GM21576 (cell line): ENCODE data around the gene FAM53A.

Experiments used
- ATAC-seq: cut with Tn5 transposase; IDR thresholded peaks from one replicate; pipeline ENCODE4 v1.9.1; 2021; ENCODE audit warnings: mild to moderate bottlenecking, moderate library complexity; ENCODE audit not compliant: unreplicated experiment

The FAM53A gene

DNA sequence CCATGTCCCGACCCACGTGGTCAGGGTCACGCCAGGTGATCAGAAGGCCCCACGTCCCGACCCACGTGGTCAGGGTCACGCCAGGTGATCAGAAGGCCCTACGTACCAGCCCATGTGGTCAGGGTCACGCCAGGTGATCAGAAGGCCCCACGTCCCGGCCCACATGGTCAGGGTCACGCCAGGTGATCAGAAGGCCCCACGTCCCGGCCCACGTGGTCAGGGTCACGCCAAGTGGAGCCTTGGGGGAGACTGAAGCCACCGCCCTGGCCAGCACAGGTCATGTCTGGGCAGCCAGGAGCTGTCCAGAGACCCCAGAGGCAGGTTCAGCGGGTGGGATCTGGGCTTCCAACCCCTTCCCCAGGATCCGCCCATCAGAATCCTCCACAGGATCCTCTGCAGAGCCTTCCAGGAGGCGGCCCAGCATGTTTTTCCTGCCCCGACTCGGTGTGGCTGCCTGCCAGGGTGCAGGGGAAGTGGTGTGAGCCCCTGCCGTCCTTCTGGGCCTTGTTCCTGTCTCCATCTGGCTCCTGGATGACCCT is 58.4 kb downstream of the FAM53A start:
- ATAC-seq, result no peak

DNA sequence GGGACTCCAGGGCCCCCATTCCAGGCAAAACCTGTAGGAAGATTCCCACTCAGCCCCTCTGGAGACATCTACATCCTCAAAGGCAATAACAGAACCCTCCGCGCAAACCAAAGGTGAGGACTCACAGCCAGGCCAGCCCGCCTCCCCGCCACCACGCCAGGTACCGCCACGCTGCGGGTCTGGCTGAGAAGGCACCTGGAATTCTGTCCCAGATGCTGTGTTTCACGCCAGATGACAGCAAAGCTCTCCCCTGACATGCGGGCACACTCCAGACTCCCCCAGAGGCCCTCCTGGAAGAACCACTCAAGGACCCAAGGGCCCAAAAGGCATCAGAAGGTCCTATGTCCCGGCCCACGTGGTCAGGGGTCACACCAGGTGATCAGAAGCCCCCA is 59.6 kb downstream of the FAM53A start:
- no peak for ATAC-seq

DNA sequence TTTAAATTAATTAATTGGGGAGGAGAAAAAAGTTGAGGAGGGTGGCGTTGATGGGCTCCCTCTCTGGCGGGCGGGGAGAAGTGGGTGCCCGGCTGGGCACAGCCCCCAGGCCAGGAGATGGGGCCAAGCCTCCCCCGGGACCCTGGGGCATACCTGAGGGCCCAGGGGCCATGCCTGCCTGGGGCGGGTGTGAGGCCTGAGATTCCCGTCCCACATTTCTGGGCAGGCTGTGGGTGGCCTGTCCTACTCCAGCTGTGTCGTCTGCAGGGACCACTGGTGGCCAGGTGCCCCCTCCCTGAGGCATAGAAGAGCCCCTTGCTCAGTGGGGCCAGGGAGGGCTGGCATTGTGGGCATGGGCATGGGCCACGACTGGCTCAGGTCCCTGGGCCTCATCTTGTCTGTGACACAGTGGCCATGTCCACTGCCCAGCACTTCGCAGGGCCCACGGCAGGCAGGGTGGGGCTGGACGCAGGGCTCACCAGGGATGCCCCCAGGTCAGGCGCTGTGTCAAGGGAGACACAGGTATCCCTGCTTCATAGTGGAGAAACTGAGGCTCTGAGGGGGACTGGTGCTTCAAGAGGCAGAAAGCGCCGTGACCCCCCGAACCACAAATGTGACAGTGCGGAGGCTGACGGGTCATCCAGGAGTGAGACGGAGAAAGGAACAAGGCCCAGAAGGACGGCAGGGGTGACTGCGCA is 60.1 kb downstream of the FAM53A start:
- no peak for ATAC-seq

DNA sequence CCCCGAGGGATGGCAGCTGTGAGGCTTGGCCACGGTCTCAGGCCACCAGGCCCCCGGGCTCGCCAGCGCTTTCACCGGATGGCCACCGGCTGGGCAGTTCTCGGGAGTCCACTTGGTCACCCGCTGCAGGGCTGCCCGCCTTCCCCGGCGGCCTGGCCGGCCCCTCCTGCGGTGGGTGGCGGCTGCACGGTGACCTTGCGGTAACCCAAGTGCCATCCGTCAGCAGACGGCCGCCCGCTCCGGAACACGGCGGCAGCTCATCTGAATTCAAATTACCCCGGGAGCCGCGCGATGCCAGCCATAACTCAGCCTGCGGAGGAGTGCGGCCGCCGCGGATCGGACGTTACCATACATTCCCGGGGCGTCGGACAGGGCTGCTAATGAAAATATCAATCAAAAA is 60.7 kb downstream of the FAM53A start:
- ATAC-seq, result no peak

DNA sequence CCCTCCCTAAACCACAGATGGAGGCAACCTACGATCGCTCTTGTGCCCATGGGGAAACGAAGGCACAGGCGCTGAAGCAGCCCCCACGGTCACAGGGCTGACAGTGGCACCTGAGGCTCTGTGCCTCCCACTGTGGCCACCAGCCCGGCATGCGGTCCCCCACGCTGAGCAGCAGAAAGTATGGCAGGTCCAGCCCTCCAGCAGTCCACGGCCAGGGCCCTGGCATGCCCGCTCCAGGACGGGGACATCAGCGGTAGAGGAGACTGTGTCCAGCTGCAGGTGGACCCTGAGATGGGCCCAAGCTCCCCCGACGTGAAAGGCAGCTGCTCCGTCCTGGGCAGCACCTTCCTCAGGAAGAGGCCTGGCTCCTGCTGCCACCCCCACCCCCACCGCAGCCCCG is 61.2 kb downstream of the FAM53A start:
- ATAC-seq, result no peak

DNA sequence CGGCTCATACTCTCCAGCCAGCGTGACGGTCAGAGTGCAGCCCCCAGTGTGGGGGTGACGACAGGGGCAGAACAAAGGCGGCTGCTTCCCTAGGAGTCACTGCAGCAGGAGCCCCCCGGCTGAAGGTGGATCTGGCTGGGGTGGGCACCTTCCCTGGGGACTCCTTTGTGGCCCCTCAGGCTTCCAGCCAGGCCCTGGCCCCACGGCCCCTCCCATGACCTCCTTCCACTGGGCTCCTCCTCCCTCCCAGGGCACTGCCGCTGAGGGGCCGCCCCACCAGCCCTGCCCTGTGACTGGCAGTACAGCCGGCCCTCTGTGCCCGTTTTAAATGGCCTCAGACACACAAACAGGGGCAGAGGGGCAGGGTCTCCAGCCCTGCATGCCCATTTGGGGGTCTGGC is 61.9 kb downstream of the FAM53A start:
- ATAC-seq, result no peak

DNA sequence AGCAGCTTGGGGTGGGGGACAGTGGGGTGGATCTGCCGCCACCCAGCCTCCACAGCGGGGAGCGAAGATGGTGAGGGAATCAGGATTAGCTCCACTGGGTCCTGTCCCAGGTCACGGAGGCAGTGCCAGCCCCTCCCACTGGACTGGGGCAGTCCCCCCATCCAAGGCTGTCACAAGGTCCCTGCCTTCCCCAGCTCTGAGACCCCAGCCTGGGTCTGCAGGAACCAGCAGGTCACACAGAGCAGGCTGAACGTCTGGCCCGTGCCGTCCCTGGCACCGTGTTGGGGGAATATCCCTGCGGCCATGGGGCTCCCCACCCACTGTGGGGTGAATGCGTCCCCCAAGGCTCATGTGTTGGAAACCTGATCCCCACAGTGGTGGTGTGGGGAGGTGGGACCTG is 62.6 kb downstream of the FAM53A start:
- no peak for ATAC-seq

DNA sequence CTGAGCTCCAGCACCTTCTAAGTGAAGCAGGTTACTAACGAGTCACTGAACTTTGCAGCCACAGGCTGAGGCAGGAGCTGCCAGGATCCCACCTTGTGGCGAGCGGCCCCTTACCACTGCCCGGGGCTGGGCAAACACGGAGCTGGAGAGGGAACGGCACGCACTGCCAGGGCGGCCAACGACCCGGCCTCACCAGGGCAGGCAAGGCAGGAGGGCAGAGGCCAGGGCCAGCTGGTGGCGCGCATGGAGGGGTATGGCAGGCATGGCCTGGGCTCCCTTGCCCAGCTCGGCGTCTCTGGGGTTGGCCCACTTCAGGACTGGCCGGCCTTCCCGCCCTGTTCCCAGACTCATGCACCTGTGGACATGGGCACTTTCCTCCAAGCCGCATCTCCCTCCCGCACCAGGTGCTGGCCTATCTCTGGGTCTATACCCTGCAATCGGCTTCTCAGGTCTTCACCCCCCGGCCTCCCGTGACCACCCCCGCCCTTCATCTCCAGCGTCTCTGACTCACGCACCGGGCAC is 64.9 kb downstream of the FAM53A start:
- ATAC-seq, result no peak

DNA sequence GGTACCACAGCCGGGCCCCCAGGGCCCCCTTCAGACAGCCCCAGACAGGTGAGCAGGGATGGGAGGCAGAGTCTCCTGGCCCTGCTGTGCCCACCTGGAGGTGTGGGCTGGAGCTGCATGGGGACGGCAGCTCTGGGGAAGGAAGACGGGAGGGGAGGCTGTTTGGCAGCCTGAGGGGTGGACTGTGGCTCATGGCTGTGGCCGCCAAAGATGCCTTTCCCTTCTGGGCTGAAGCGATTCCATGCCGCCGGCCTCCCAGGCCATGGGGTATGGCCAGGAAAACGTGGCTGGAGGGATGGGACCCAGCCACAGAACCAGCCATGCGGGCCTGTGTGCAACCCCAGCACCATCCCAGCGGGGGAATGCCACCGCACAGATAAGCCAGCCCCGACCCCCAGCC is 65.7 kb downstream of the FAM53A start:
- ATAC-seq, result no peak

DNA sequence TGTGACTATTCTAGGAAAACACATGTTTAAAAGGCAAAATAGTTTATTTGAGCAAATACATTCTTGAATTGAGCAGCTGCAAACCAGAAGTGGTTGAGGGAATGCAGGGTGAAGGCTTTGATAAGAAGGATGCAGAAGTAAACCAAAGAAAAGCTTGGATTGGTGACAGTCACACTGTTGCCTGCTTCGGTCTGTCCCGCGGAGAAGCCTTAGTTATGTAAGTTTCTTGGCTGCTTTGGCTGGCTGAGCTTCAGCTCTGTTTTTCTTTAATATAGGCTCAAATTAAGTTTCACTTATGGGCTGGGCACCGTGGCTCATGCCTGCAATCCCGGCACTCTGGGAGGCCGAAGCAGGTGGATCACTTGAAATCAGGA is 67.6 kb downstream of the FAM53A start:
- no peak for ATAC-seq

DNA sequence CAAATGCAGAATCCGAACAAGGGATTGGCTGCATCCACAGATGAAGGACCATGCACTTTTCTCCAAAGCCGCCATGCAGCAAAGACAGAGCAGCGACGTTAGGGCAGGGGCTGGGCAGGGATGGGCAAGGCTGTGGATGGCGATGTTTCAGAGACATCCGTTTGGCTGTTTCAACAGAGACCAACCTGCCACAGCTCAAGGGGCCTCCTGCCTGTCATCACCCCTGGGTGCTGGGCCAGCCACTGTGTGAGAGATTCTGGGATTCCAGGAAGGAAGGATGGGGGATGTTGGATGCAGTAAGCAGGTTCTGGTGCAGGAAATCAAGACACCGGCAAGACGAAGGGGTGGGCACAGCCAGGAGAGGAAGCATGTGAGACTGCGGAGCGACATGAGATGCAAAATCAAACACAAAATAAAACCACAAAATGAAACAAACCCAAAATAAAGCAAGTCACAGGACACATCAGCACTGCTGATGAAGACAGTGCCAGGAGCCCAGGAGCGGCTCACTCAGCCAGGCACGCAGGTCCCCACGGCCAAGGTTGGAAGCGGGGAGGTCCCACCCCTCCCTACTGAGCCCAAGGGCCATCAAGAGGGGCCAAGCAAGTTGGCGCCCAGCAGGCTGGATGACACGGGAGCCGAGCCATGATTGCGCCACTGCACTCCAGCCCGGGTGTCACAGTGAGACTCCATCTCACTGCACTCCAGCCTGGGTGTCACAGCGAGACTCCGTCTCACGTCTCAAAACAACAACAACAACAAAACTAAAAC is 68.1 kb downstream of the FAM53A start:
- no peak for ATAC-seq

DNA sequence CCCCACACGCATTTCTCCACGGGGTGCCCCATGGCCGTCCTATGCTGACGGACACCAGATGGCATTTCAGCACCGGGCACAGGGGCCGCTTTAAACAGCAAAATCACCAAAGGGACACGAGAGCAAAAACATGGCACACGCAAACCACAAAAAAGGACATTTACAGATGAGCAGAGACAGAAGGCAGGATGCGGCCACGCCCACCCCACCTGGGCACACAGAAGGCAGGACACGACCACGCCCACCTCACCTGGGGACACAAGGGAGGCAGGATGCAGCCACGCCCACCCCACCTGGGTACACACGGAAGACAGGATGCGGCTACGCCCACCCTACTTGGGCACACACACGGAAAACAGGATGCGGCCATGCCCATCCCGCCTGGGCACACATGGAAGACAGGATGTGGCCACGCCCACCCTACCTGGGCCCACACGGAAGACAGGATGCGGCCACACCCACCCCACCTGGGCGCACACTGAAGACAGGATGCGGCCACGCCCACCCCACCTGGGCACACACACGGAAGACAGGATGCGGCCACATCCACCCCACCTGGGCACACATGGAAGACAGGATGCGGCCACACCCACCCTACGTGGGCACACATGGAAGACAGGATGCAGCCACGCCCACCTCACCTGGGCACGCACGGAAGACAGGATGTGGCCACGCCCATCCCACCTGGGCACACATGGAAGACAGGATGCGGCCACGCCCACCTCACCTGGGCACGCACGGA is 69.1 kb downstream of the FAM53A start:
- no peak for ATAC-seq

DNA sequence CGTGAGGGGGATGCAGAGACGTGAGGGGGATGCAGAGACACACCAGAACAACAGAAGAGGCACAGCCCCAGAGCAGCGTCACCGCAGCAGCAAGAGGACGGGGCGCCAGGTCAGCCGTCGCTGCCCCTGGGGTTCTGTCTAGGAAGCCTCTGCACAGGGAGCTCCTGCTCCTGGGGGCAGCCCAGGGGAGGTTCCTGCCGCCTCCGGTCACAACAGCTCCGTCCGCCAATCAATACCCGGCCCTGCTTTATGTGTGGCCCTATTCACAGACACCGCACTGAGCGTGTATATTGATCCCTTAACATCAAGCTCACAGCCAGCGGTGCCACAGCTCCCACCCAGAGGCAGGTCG is 69.6 kb downstream of the FAM53A start:
- ATAC-seq, result no peak

DNA sequence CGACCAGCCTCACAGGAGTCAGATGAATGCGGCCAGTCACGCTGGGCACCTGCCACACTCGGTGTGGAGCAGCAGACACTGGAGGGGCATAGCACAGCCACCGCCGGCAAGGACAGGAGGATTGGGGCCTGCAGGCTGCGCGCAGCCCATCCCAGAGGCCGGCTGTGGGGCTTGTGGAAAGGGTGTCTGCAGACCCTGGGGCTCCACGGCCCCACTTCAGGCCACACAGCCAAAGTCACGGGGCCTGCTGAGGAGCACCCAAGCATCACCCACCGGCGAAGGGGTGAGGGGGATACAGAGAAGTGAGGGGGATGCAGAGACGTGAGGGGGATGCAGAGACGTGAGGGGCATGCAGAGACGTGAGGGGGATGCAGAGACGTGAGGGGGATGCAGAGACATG is 70.1 kb downstream of the FAM53A start:
- no peak for ATAC-seq

DNA sequence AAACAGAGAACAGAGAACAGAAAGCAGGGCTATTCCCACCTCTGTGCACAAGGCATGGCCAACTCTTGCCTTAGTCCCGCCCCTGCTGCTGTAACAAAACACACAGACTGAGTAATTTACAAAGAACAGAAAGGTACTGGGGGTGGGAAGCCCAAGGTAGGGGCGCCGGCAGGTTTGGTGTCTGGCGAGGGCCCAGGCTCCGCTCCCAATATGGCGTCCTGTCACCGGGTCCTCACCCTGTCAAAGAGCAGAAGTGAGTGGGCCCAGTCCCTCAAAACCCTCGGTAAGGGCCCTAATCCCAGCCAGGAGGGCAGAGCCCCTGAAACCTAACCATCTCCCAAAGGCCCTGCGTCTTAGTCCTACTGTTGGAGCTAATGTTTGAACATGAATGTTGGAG is 71.0 kb downstream of the FAM53A start:
- ATAC-seq, result no peak

DNA sequence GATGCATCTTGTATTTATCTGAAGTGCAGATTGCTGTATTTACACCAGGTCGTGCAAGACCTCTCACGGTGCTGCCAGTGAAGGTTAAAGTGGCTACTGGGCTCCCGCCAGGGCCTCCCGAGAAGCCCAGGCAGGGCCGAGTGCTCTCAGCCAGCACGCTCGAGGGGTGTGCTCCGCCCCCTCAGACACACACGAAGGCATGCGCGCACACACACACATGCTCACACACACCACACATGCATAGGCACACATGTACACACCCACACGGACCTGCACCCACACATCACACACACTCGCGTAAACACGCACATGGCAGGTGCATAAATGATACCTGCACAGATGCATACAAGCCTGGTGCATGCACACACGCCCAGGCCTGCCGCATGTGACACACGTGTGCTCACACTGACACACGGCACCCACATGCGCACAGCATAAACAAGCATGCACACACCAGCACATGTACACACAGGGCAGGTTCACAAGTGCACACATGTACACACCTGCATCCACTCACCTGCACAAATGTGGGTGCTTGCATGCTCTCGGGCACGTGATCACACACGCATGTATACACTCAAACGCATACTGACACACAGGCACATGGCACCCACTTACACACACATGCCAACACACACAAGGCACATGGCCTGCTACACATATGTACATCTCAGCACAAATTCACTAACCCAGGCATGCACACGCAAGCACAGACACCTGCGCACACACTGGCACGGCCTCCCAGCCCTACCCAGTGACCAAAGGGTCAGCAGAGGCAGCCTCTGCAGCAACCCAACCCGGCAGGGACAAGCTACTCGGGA is 71.6 kb downstream of the FAM53A start:
- no peak for ATAC-seq

DNA sequence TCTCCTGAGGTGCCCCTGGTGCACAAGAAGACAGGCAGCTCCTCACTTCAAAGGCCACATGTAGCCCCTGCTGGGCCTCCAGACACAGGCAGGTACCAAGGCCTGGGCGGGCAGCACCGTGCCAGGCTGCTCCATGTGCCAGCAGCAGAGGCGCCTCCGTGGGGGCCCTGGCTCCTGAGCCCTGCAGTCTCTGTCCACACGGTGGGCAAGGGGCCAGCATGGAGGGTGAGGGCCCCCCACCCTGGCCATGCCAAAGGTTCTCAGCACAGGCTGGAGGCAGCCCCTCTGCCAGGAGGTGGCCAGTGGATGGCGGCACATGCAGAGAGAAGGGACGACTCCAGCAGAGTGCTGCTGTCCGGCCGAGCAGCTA is 72.6 kb downstream of the FAM53A start:
- no peak for ATAC-seq

DNA sequence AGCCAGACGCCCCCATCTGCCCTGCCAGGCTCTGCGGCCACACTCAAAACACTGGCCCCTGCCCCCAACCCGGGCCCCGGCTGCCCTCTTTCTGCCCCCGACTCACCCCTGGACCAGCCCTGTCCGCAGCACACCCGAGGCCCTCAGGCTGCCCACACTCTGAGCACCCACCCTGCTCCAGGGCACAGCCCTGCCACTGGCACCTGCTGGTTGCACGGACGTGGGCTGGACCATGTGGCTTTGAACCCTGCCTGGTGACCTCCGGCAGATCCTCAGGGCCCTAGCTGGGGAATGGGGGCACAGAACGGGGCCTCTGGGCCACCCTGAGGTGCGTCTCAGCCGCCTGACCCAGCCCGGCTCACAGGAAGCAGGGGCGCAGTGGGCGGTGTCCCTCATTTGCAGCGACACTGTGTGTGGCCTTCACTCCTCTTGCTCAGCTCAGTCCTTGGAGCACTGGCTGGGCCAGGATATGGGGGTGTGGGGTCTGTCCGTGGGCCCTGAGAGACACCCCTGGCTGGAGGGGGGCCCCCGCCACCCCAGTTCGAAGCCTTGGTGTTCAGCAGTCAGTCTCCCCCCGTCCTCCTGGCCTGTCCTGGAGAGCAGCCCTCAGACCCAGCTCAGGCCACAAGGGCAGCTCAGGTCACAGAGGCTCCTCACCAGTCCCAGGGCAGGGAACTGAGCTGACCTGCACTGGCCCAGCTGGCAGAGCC is 73.2 kb downstream of the FAM53A start:
- no peak for ATAC-seq

DNA sequence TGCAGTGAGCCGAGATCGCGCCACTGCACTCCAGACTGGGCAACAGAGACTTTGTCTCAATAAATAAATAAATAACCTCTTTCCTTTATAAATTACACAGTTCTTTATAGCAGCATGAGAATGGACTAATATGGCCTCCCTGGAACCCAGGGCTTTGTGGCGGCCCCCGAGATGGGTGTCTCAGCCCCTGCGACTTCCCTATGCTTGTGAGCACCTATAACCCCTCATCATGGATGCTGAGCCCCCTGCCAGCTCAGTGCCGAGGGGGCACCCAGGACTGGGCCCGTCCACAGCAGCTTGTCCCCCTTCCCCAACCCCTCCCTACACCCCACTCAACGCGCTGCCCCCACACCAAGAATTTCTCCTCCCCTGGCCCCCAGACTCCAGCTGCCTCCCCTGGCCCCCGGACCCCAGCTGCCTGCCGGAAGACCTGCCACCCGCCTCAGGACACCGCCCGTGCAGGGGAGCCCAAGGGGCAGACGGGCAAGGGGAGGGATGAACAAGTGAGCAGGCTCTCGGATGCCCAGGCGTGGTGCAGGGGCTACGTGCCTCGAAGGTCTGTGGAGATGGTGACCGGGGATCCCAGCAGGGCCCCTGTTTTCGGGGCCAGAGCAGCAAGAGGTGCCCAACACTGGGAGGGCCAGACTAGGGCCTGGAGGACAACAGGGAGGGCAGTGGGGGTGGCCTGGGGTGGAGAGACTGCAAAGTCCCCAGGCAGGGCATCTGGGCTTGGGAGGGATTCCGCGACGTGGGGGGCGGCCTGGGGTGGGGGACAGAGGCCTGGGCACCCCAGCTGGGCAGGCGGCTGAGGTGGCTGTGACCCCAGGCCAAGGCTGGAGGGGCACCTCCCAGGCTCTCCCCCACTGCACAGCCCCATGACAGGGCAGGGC is 74.0 kb downstream of the FAM53A start:
- ATAC-seq, result no peak
